Measurements from ENCODE around the gene IL23R. TPM values are rescaled to one million over a fixed set of nuclear protein-coding genes. Genes with fewer than 3 reads are reported as not detected.

The IL23R gene
- total and polyA plus RNA-seq, 8 donors: 1.3 TPM; not detected in 7

- H3K36me3 ChIP-seq: no peaks in the 10 kb centered on the region
- WGBS, 5 donors: 73 to 91% (median 85%) methylated on average over 3 of the region's 3 CpGs
- no peak for DNase-seq
- no peaks in the 10 kb centered on the region for H3K9me3 ChIP-seq
- H3K27ac ChIP-seq: no peak overlapping the region
- TF ChIP-seq POLR2AphosphoS5 (IDR thresholded peaks at IDR 0.05) (no peak), POLR2A (IDR thresholded peaks at IDR 0.05) (no peak), CTCF (IDR thresholded peaks at IDR 0.05) (no peak), EP300 (IDR thresholded peaks at IDR 0.05) (no peak)
- H3K4me1 ChIP-seq: no peaks in the 10 kb centered on the region
- intact Hi-C loops (cut with DNase I; ENCODE audit: low total_unique reads): no loop called here
- no peaks in the 10 kb centered on the region for H3K27me3 ChIP-seq
- H3K4me3 ChIP-seq: no peak overlapping the region
These were observed 9.4 kb downstream of the IL23R start for GRCh38 chr1:67175530-67176087.

GRCh38 chr1:67184838-67185421 is 18.7 kb downstream of the IL23R start:
- no peak overlapping the region for H3K4me3 ChIP-seq
- WGBS, 5 donors: 83 to 100% (median 91%) methylated on average over 1 of the region's 1 CpG
- intact Hi-C loops (cut with DNase I; ENCODE audit: low total_unique reads): no loop called here

GRCh38 chr1:67188137-67188536 is 21.9 kb downstream of the IL23R start:
- H3K36me3 ChIP-seq: no peaks in the 10 kb centered on the region
- no peak overlapping the region for H3K4me3 ChIP-seq
- no peaks in the 10 kb centered on the region for H3K4me1 ChIP-seq
- H3K9me3 ChIP-seq: no peaks in the 10 kb centered on the region
- no peaks in the 10 kb centered on the region for H3K27me3 ChIP-seq
- 82 to 91% (median 83%) methylated on average over 2 of the region's 2 CpGs for whole genome bisulfite sequencing, 5 donors
- DNase-seq: no peak
- TF ChIP-seq EP300 (IDR thresholded peaks at IDR 0.05) (no peak), CTCF (IDR thresholded peaks at IDR 0.05) (no peak), POLR2AphosphoS5 (IDR thresholded peaks at IDR 0.05) (no peak), POLR2A (IDR thresholded peaks at IDR 0.05) (no peak)
- no peak overlapping the region for H3K27ac ChIP-seq
- intact Hi-C loops (cut with DNase I; ENCODE audit: low total_unique reads): no loop called here

More at GRCh38 chr1:67184838-67185421, 18.7 kb downstream of the IL23R start:
- Histone ChIP-seq H3K27me3 (no peaks in the 10 kb centered on the region), H3K4me1 (no peaks in the 10 kb centered on the region), H3K27ac (no peak overlapping the region), H3K9me3 (peaks cover 0 to 4% (median 0%) of the 10 kb centered on the region in 4 donors), H3K36me3 (no peaks in the 10 kb centered on the region)
- TF ChIP-seq POLR2A (IDR thresholded peaks at IDR 0.05) (no peak), CTCF (IDR thresholded peaks at IDR 0.05) (no peak), EP300 (IDR thresholded peaks at IDR 0.05) (no peak), POLR2AphosphoS5 (IDR thresholded peaks at IDR 0.05) (no peak)
- DNase-seq: no peak

GRCh38 chr1:67189953-67190352 is 23.7 kb downstream of the IL23R start:
- Histone ChIP-seq H3K36me3 (no peaks in the 10 kb centered on the region), H3K4me1 (no peaks in the 10 kb centered on the region), H3K4me3 (no peak overlapping the region), H3K27me3 (no peaks in the 10 kb centered on the region), H3K27ac (no peak overlapping the region), H3K9me3 (no peaks in the 10 kb centered on the region)
- DNase-seq: no peak
- 56 to 73% (median 59%) methylated on average over 3 of the region's 3 CpGs for WGBS, 5 donors
- TF ChIP-seq CTCF (IDR thresholded peaks at IDR 0.05) (no peak), POLR2A (IDR thresholded peaks at IDR 0.05) (no peak), POLR2AphosphoS5 (IDR thresholded peaks at IDR 0.05) (no peak), EP300 (IDR thresholded peaks at IDR 0.05) (no peak)
- intact Hi-C loops (cut with DNase I; ENCODE audit: low total_unique reads): no loop called here
